Stimulated activated CD8-positive, alpha-beta memory T cell treated with anti-CD3 and anti-CD28 coated beads, Interleukin-12 subunit alpha, Interleukin-12 subunit beta, amount 100 ng/mL, for 24 hours (primary cell): ENCODE results near the gene WNK1.

Experiments used
- DNase-seq: peaks from one replicate; pipeline ENCODE4 v3.0.0-alpha.2; 2020; ENCODE audit errors: extremely low read depth

Gene WNK1

DNA sequence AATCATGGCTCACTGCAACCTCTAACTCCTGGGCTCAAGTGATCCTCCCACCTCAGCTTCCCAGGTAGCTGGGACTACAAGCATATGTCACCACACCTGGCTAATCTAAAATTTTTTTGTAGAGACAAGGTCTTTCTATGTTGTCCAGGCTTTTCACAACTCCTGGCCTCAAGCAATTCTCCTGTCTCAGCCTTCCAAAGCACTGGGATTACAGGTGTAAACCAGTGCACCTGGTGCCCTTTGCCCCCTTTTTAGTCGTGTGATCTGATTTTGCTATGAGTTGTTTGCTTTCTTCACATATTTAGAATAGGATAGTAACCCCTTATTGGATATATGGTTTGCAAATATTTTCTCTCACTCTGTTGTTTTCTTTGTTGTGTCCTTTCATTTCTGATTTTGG is 198.8 kb downstream of the WNK1 start:
- DNase-seq: no peak

DNA sequence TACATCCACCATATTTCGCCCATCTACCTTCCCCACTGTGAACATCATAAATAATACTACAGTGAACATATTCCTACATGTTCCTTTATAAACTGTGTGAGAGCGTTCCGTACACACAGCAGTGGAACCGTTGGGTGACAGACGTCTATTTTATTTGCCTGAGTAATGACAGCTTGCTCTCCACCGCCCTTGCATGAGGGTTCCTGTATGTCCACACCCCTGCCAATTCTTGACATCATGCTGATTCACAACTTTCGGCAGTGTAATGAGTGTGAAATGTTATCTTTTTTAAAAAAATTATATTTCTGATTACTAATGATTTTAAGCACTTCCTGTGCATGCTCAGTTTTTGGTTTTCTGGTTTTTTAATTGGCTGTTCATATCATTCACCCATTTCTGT is 201.4 kb downstream of the WNK1 start:
- DNase-seq: no peak

DNA sequence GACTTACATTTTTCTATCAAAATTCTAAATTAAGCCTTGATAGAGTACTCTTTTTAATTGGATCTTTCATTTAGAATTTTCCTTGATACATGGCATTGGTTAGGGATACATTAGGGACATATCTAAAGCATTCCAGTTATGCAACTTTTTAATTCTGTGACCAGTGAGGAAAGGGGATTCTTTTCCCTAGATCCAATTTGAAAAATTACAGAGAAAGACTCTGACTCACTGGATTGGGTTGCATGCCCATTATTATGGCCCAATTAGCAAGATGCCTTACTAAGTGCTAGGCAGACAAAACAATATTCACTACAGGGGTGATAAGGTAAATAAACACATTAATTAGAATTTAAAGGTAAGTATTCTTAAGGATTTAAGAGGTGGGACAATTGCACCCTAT is 202.4 kb downstream of the WNK1 start:
- DNase-seq: no peak

DNA sequence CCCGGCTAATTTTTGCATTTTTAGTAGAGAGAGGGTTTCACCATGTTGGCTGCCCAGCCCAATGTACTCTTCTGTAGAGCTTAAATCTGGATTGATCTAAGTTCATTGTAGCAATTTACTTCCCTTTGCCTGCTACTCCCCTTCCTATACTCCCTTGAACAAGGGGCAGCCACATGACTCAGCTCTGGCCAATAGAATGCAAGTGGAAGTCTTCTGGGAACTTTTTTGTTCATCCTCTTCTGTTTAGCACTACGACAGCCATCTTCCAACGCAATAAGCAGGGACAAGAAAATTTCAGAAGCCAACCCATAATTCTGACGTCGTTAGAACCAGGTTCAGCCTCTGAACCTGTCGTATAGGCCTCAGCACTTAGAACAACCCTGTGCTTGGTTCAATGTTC is 203.6 kb downstream of the WNK1 start:
- no peak for DNase-seq

DNA sequence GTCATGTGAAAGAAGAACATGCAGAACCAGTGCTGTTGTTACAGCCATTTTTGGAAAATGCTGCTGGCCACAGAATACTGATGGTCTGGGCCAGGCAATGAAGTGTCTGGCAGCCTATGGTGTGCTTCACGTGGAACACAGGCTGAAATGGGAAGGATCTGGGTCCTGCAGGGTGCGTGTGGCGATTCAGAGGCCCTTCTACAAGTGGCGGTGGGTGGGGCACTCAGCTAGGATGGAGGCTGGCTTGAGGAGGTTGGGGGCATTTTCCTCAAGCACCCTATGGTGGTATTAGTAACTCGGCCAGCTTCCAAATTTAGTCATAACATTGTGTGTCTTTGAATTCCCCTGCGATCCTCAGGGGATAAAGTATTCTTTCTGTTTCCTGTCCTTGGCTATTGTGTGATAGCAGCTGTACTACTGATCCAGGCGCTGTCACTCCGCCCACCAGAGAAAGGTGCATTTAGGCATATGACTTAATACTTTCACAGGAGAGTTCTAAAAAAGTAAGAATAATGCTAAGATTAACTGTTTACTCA is 206.3 kb downstream of the WNK1 start:
- DNase-seq: no peak
